GM23248 (cell line): ENCODE measurements around the gene KCNJ9. TPM values are rescaled to one million over a fixed set of nuclear protein-coding genes. Genes with fewer than 3 reads are reported as not detected.

Source experiments
- DNase-seq: peaks from one replicate; pipeline ENCODE4 v3.0.0-alpha.2; 2015
- H2AFZ ChIP-seq: fragments of 200-600 bp; sonication (generic); 2 replicates; pipeline ENCODE4 v1.6.1; 2016; ENCODE audit warnings: antibody characterized with exemption
- H3F3A ChIP-seq: fragments of 200-600 bp; sonication (generic); 2 replicates; pipeline ENCODE4 v1.6.1; 2016; ENCODE audit warnings: mild to moderate bottlenecking, antibody characterized with exemption, mixed run types; ENCODE audit not compliant: insufficient read depth
- H3K27ac ChIP-seq: fragments of 200-600 bp; sonication (generic); 2 replicates; pipeline ENCODE4 v1.5.1; 2016; ENCODE audit warnings: mild to moderate bottlenecking
- H3K27me3 ChIP-seq: fragments of 200-600 bp; sonication (generic); replicated peaks from 2 replicates; pipeline ENCODE4 v1.6.1; 2016; ENCODE audit warnings: mild to moderate bottlenecking; ENCODE audit not compliant: insufficient read depth
- H3K36me3 ChIP-seq: fragments of 200-600 bp; sonication (generic); 2 replicates; pipeline ENCODE4 v1.6.1; 2016; ENCODE audit warnings: low read depth, mild to moderate bottlenecking
- H3K4me1 ChIP-seq: fragments of 200-600 bp; sonication (generic); 2 replicates; pipeline ENCODE4 v1.6.1; 2016; ENCODE audit warnings: mild to moderate bottlenecking; ENCODE audit not compliant: insufficient read depth
- H3K4me2 ChIP-seq: fragments of 200-600 bp; sonication (generic); one replicate; pipeline ENCODE4 v1.6.1; 2016; ENCODE audit warnings: mild to moderate bottlenecking; ENCODE audit not compliant: unreplicated experiment
- H3K4me3 ChIP-seq: fragments of 200-600 bp; sonication (generic); 2 replicates; pipeline ENCODE4 v1.5.1; 2016; ENCODE audit warnings: mild to moderate bottlenecking
- H3K79me2 ChIP-seq: fragments of 200-600 bp; sonication (generic); 2 replicates; pipeline ENCODE4 v1.6.1; 2016; ENCODE audit warnings: mild to moderate bottlenecking; ENCODE audit not compliant: insufficient read depth
- H3K9ac ChIP-seq: fragments of 200-600 bp; sonication (generic); 2 replicates; pipeline ENCODE4 v1.6.1; 2016; ENCODE audit warnings: mild to moderate bottlenecking
- H3K9me2 ChIP-seq: fragments of 200-600 bp; sonication (generic); 2 replicates; pipeline ENCODE4 v1.6.1; 2016; ENCODE audit warnings: mixed run types, mild to moderate bottlenecking, moderate library complexity; ENCODE audit not compliant: insufficient read depth
- H3K9me3 ChIP-seq: fragments of 200-600 bp; sonication (generic); one replicate; pipeline ENCODE4 v1.6.1; 2017; ENCODE audit warnings: low read depth
- H4K20me1 ChIP-seq: fragments of 200-600 bp; sonication (generic); 2 replicates; pipeline ENCODE4 v1.6.0; 2016; ENCODE audit not compliant: insufficient read depth
- EZH2 ChIP-seq: fragments of 200-600 bp; sonication (generic); IDR thresholded peaks from 2 replicates; pipeline ENCODE4 v1.6.1; 2018; ENCODE audit warnings: antibody characterized with exemption, mild to moderate bottlenecking; ENCODE audit not compliant: insufficient read depth, poor library complexity, severe bottlenecking
- EZH2phosphoT487 ChIP-seq: fragments of 200-600 bp; sonication (generic); IDR thresholded peaks from 2 replicates; pipeline ENCODE4 v1.6.1; 2018; ENCODE audit warnings: antibody characterized with exemption, moderate library complexity, mild to moderate bottlenecking, low read depth; ENCODE audit not compliant: insufficient read depth
- WGBS, 2 experiments: methylation state at CpG; one replicate each; pipeline ENCODE4 v1.1.6; 2015 to 2017; ENCODE audit warnings: low lambda C conversion rate in 2 of 2, low coverage in 1 of 2; ENCODE audit errors: missing lambda C conversion rate in 2 of 2; 5-methylcytosine and 5-hydroxymethylcytosine counted together
- in situ Hi-C: fragments of 300-500 bp; cut with MboI; formaldehyde crosslinking; loops from 2 replicates; pipeline ENCODE4 v1.15.0; 2020
- polyA plus RNA-seq: library from polyadenylated mRNA; unstranded; fragments of >200 nt; fragmentation: Nextera tagmentation; extraction: Ambion mirVana; gene quantifications from 2 replicates; pipeline ENCODE4 v1.2.1, GENCODE V29; 2016
- total RNA-seq: library from RNA; depleted of rRNA; stranded (reverse); fragments of >200 nt; shearing (Covaris generic); gene quantifications from 2 replicates; pipeline ENCODE4 v1.2.3, GENCODE V29; 2014

The KCNJ9 gene
- total and polyA plus RNA-seq, 2 experiments from 2014 or later: not detected

DNA sequence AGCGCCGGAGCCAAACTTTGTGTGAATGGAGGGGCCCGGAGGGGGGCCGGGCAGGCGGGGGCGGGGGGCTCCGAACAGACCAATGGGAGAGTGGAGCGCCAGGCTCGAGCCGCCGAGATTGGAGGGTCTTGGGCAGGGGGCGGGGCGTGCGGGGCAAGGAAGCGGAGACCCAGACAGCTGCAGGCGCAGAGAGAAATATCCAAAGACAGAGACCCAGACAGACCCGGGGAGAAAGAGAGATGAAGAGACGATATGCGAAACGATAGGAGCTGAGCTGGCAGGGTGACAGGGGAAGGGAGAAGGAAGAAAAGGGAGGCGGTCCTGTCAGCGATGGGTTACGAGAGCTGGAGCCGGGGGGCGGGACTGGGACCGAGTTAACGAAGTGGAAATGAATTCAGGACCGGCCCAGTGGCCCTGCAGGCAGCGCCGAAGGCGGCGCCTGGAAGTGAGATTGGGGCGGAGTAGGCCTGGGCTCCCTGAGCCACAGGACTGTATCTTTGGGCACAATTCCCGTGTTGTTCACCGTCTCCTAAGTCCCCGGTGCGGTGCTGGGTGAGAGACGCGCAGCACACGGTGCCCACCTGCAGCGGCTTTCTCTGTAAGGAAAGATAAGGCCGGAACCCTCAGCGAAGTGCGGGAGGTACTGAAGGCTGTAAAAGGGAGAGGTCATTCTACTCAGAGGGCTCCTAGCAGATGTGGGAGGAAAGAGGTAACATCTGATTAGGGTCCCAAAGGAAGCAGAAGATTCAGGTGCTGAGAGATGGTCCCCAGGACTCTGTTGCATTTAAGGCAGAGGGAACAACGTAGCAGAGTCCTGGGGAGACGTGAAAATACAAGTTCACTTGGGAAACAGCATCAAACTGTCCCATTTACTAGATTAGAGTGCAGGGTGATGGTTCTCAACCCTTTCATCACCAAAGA lies 10.8 kb upstream of the KCNJ9 start:
- H3K27me3 ChIP-seq: peaks cover 26% of the 10 kb centered on the region
- H3K4me2 ChIP-seq: peak overlapping the region; percentile 67
- H3K9me3 ChIP-seq: no peaks in the 10 kb centered on the region
- TF ChIP-seq EZH2: no peak
- H3F3A ChIP-seq: no peaks in the 10 kb centered on the region
- peak overlapping the region; percentile 14; the same call in 1 of the 2 replicates for H3K9ac ChIP-seq
- in situ Hi-C loops: no loop called here
- H3K4me3 ChIP-seq: peak overlapping the region; percentile 69
- H3K36me3 ChIP-seq: no peaks in the 10 kb centered on the region
- no peak overlapping the region for H3K27ac ChIP-seq
- H4K20me1 ChIP-seq: no peaks in the 10 kb centered on the region
- 5% methylated on average over 31 to 45 of the region's 46 CpGs for WGBS, 2 experiments
- H3K9me2 ChIP-seq: no peaks in the 10 kb centered on the region
- peak; percentile 84 for DNase-seq
- no peaks in the 10 kb centered on the region for H3K4me1 ChIP-seq
- no peaks in the 10 kb centered on the region for H3K79me2 ChIP-seq
- peak overlapping the region; percentile 77 for H2AFZ ChIP-seq

DNA sequence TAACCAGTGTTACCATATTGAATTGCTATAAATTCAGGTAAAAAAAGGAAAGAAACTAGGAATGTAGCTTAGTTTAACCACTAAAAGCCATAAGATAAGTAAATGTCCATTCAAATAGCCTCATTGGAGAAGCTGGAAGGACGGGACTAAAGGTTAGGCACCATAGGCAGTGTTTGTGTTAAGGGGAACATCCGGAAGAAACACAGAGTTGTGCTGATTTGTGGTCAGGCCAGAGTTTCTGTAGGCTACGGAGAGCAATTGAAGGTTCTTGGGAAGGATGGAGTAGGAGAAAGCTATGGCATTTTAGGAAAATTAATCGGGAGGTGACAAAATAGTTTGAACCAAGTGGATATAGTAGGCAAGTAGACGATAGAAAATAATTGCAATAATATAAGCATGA lies 10.0 kb upstream of the KCNJ9 start:
- in situ Hi-C loops: no loop called here
- 83 to 85% methylated on average over 5 of the region's 5 CpGs for WGBS, 2 experiments
- Histone ChIP-seq H4K20me1 (no peaks in the 10 kb centered on the region), H3F3A (no peaks in the 10 kb centered on the region), H3K36me3 (no peaks in the 10 kb centered on the region), H3K27ac (no peak overlapping the region), H3K9me2 (no peaks in the 10 kb centered on the region), H3K4me3 (no peak overlapping the region), H3K27me3 (peaks cover 30% of the 10 kb centered on the region), H2AFZ (no peak overlapping the region), H3K9ac (no peak overlapping the region), H3K4me2 (no peak overlapping the region), H3K9me3 (no peaks in the 10 kb centered on the region), H3K79me2 (no peaks in the 10 kb centered on the region), H3K4me1 (no peaks in the 10 kb centered on the region)
- TF ChIP-seq EZH2: no peak
- TF ChIP-seq EZH2phosphoT487: no peak
- no peak for DNase-seq

DNA sequence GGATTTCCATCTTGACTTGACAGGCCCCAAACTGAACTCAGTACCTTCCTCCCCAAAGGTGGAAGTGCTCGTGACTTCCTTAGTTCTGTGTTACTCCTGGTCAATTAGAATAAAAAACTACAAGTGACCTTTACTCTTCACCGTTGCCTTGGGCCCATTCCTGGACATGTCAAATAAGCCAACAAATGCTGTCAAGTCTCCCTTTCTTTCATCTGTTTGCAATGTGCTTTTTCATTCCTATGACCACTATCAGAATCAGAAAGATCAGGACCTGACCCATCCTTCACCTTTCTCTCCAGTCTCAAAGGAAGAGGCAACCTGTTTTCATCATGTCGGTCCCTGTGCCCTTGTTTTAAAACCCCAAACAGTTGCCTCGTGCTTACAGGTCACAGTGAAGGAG lies 6.5 kb upstream of the KCNJ9 start:
- Histone ChIP-seq H4K20me1 (no peaks in the 10 kb centered on the region), H3K27me3 (peaks cover 32% of the 10 kb centered on the region), H3K27ac (no peak overlapping the region), H2AFZ (no peak overlapping the region), H3K9me2 (no peaks in the 10 kb centered on the region), H3K4me3 (no peak overlapping the region), H3K9me3 (no peaks in the 10 kb centered on the region), H3K4me1 (no peaks in the 10 kb centered on the region), H3K36me3 (no peaks in the 10 kb centered on the region), H3F3A (no peaks in the 10 kb centered on the region), H3K9ac (no peak overlapping the region), H3K79me2 (no peaks in the 10 kb centered on the region), H3K4me2 (no peak overlapping the region)
- in situ Hi-C loops: no loop called here
- WGBS, 2 experiments: 35 to 46% methylated on average over 4 of the region's 4 CpGs
- no peak for DNase-seq
- TF ChIP-seq EZH2 (no peak), EZH2phosphoT487 (no peak)

DNA sequence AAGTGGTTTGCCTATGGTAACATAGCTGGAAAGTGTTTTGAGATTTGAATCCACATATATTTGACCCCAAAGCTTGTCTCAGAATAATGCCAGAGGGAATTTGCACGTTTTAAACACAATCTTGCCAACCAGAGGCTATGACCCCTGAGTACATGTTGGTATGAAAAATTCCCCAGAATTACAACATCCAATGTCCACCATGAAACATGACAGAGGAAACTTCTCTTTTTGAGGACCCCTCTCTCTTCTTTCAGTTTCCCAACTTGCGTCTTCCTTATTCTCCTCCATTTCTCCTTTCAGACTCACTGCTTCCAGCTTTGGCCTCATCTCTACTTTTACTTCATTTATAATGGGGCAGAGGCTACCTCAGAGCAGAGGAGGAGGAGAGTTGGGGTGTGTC lies 5.5 kb upstream of the KCNJ9 start:
- Histone ChIP-seq H3K4me3 (no peak overlapping the region), H3F3A (no peaks in the 10 kb centered on the region), H3K27ac (no peak overlapping the region), H3K79me2 (no peaks in the 10 kb centered on the region), H3K4me1 (no peaks in the 10 kb centered on the region), H3K9ac (no peak overlapping the region), H3K9me3 (no peaks in the 10 kb centered on the region), H3K9me2 (no peaks in the 10 kb centered on the region), H4K20me1 (no peaks in the 10 kb centered on the region), H2AFZ (no peak overlapping the region), H3K4me2 (no peak overlapping the region), H3K36me3 (no peaks in the 10 kb centered on the region), H3K27me3 (peaks cover 37% of the 10 kb centered on the region)
- in situ Hi-C loops: no loop called here
- WGBS, 2 experiments: 37 to 43% methylated on average over 2 of the region's 2 CpGs
- TF ChIP-seq EZH2 (no peak), EZH2phosphoT487 (no peak)
- no peak for DNase-seq
